ENCODE results near the gene MPPED1. TPM values are rescaled to one million over a fixed set of nuclear protein-coding genes. Genes with fewer than 3 reads are reported as not detected.
A peak's percentile ranks its signal among the peaks of the same experiment; 100 is the strongest.

The MPPED1 gene
- total RNA-seq, 1 donor from 2014 or later, result not detected

DNA sequence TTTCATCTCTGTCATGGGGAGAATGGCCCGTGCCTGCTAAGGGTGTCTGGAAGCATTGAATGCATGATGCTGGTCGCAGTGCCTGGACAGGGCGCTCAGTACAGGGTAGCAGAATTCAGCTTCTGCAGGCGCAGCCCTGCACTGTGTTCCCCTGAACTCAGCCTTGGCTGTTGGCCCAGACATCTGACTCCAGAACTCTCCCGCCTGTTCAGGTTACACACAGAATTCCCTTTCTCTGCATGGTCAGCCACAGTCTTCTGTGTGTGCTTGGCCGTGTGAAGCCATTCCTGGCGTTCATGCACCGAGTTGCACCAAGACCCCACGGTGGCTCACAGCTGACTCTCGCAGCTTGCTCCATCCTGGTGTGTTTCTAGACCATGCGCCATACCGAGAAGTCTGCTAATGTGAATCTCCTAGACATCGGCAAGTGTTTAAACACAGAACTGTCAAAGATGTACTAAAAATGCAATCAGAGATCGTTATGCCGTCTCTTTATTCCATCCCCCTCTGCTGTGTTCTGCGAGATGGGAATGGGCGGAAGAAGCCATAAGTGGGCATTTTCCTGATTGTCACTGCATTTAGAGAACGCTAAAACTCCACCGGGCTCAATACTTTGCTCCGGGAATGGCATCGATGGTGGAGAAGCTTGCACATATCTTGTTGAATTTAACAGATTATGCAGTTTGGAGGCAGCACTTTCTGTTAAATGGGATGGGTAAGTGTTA lies 55.6 kb downstream of the MPPED1 start:
- intact Hi-C loops (cut with DNase I), result no loop called here

DNA sequence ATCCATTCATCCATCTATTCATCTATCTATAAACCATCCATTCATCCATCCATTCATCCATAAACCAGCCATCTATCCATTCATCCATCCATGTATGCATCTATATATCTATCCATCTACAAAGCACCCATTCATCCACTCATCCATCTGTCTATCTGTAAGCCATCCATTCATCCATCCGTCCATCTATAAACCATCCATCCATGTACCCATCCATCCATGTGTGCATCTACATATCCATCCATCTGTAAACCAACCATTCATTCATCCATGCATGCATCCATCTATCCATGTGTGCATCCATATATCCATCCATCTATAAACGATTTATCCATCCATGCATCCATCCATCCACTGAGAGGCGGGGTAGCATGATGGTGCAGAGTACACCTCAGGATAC lies 58.4 kb downstream of the MPPED1 start:
- intact Hi-C loops (cut with DNase I), result no loop called here

More for the DNA sequence above, 55.6 kb downstream of the MPPED1 start:
- DNase-seq (ENCODE audit: low spot score), result peak; percentile 41

DNA sequence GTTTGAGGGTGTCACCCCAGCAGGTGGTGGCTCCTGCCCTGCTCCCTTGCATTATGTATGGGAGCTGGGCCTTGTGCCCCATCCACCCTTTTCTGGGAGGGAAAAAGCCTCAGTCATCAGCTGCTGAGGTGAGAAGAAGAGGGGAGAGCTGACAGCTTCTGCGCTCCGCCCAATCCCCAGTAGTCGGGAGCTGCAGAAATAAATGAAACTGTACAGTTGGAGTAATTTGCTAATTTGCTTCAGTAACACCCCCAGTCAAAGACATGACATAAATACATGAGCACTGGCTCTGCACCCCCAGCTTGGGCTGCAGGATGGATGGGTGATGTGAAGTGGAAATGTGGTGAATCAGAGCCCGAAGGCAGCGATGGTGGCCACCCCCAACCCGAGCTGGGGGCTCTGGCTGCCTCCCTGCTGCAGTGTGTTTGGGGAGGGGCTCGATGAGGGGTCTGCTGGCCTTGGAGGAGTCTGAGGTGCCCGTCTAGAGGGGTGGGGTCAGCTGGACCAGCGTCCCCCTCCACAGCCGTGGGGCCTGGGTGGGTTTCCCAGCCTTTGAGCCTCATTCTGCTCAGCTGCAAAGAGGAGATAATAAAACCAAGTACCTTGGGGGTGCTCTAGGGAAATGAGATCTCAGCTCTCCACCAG lies 59.2 kb downstream of the MPPED1 start:
- DNase-seq (ENCODE audit: low spot score), result peak; percentile 59
- intact Hi-C loops (cut with DNase I), result no loop called here

More for the DNA sequence above, 58.4 kb downstream of the MPPED1 start:
- peak; percentile 3 for DNase-seq (ENCODE audit: low spot score)

DNA sequence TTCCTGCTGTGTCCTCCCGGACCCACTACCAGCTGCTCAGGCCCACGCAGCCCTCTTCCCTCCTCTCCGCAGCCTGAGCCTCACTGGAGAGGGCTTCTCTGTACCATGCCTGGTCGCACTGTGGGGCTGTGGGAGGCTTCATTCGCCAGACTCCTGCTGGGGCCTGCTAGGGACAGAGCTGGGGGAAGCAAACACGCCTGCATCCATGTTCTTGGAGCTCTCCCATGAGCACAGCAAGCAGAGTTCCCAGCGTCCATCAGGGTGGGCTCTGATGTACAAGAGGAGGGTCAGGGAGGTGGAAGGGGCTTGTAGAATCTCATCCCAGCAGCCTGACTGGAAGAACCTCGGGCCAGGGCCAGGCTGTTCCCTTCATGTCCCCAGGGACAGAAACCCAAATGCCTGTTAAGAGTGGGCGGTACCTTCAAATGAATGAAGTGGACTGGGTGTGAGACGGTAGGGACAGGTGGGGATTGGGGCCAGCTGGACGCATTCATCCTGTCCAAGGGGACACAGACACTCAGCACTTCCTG lies 59.9 kb downstream of the MPPED1 start:
- intact Hi-C loops (cut with DNase I), result no loop called here
- peak; percentile 49 for DNase-seq (ENCODE audit: low spot score)

DNA sequence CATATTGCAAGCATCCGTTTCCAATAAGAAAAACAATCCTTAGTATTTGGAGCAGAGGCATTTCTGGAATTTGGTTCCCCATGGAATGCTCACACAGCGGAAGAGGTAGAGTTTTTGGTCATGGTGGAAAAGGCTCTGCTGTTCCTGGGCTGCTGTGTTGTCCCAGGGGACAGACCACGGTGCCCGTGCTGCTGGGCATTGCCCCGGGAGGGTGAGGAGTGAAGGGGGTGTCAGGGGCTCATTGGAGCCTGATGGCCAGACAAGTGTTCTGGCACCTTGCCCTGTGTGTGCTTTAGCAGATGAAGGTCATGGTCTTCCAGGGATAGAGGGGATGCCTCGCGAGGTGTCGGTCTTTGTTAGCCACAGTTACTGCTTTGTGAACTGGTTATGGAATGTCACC lies 61.2 kb downstream of the MPPED1 start:
- intact Hi-C loops (cut with DNase I), result no loop called here
- DNase-seq (ENCODE audit: low spot score), result peak; percentile 31

DNA sequence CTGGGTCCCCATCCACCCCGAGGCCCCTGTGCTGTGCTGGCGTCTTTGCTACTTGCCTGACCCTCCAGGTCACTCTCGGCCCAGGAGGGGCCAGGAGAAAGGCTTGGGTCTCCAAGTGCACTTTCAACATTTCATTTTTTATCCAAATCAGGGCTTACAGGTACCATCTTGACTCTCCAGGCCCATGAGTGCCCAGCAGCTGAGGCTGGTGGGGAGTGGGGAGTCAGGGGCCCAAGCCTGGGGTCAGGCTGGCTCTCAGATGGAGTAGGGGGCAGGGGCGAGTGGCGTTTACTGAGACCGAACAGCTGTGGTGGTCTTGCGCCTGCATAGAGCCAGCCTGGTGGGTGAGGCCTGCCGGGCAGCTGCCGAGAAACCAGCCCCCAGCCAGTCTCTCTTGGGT lies 61.6 kb downstream of the MPPED1 start:
- intact Hi-C loops (cut with DNase I), result no loop called here

DNA sequence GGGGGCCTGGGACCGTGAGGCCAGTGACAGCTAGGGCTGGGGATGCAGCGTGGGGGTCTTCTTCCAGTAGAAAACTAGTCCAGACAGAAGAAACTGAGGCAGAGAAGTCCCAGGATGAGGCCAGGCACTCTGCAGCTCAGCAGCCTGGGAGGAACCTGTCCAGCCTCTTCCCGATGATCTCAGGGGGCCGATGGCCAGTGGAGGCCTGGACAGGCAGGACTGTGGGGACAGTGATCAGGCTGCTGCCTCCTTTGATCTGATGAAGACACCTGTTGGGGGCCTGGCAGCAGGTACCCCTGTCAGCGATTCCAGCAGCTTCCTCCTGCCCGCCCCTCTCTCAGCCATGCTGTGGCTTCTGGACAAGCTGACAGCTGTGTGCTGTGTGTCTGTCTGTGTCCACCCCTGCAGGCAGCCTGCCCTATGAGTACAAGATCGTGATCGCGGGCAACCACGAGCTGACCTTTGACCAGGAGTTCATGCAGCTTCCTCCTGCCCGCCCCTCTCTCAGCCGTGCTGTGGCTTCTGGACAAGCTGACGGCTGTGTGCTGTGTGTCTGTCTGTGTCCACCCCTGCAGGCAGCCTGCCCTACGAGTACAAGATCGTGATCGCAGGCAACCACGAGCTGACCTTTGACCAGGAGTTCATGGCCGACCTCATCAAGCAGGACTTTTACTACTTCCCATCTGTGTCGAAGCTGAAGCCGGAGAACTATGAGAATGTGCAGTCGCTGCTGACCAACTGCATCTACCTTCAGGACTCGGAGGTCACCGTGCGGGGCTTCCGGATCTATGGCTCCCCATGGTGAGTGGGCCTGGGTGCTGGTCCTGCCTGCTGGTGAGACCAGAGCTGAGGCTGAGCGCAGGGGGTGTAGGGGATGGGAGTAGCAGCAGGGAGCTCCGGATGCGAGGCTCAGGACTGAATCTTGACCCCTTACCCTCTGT lies 62.6 kb downstream of the MPPED1 start:
- intact Hi-C loops (cut with DNase I), result no loop called here
- DNase-seq (ENCODE audit: low spot score), result peak; percentile 65

More for the DNA sequence above, 61.6 kb downstream of the MPPED1 start:
- DNase-seq (ENCODE audit: low spot score), result peak; percentile 55

DNA sequence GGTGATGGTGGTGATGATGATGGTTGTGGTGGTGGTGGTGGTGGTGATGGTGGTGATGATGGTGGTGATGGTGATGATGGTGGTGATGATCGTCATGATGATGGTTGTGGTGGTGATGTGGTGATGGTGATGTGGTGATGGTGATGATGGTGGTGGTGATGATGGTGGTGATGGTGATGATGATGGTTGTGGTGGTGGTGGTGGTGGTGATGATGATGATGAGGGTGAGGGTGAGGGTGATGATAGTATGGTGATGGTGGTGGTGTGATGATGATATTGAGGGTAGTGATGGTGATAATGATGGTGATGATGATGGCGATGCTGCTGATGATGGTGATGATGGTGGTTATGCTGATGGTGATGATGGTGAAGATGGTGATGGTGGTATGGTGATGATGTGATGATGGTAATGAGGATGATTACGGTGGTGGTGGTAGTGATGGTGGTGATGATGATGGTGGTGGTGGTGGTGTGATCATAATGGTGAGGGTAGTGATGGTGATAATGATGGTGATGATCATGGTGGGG lies 63.8 kb downstream of the MPPED1 start:
- no peak for DNase-seq (ENCODE audit: low spot score)
- intact Hi-C loops (cut with DNase I), result no loop called here

DNA sequence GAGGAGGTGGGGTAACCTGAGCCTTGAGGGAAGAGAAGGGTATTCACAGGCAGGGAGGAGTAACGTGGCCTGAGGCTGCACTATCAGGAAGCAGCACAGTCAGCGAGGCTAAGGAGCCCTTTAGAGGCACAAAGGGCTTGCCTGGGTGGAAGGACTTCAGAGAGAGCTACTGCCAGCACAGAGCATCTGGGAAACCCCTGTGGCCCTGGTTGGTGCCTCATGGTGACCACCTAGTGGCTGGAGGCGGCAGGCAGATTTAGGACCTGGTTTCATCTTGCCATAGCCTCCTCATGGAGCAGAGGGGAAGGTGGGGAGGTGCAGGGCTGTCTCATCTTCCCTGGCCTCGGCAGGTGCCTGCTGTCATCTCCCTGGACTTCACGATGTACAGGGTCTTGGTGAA lies 64.5 kb downstream of the MPPED1 start:
- intact Hi-C loops (cut with DNase I), result no loop called here
- peak; percentile 49 for DNase-seq (ENCODE audit: low spot score)

DNA sequence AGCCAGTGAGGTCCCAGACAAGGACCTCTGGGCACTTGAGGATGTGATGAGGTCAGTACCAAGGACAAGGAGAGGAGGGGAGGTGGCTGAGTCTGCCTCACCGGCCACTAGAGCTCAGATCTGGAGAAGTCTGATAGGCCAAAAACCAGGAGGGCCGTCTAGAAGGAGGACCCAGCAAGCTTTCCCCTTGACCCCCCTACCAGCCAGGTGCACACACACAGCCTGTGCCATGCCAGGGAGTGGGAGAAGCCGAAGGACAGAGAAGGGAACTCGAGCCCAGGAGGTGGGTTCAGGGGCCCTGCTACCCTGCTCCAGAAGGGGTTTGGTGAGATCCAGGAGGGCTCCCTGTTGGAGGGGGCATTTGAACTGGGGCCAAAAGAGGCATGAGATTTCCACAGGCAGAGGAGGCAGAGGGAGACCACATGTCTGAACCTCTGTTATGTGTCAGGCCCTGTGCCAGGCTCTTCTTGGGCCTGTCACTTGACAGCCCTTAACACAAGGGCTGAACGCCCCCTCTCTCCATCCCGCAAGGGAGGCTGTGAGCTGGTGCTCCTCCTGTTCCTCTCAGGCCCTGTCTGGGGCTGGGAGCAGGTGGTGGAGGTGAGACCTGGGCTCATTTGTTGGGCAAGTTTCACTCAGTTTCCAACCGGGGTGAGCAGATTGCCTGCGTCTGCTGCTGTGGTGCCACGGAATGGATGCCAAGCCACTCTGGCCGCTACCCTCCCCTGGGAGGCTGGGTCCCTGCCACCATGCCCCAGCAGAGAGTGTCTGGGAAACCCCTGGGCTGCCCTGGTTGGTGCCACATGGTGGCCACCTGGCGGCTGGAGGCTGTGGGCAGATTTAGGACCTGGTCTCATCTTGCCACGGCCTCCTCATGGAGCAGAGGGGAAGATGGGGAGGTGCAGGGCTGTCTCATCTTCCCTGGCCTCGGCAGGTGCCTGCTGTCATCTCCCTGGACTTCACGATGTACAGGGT lies 65.2 kb downstream of the MPPED1 start:
- intact Hi-C loops (cut with DNase I), result no loop called here
- peak; percentile 67 for DNase-seq (ENCODE audit: low spot score)

DNA sequence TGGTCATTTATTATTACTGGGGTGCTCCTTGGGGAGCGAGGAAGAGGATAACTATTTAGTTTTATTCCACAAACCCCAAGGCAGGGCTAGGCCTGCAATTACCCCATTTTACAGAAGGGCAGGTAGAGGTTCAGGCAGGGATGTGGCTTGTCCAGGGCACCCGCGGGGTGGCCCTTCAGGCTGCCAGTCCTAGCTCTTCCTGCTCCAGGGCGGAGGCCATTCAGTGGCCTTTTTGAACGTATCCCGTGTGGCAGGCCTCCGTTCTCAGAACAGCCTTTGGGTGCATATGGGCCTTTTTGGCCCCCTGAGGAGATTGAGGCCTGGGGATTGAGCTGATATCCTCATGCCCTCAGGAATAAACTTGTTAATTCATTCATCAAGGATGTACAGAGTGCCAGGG lies 66.2 kb downstream of the MPPED1 start:
- peak; percentile 29 for DNase-seq (ENCODE audit: low spot score)
- intact Hi-C loops (cut with DNase I), result no loop called here

DNA sequence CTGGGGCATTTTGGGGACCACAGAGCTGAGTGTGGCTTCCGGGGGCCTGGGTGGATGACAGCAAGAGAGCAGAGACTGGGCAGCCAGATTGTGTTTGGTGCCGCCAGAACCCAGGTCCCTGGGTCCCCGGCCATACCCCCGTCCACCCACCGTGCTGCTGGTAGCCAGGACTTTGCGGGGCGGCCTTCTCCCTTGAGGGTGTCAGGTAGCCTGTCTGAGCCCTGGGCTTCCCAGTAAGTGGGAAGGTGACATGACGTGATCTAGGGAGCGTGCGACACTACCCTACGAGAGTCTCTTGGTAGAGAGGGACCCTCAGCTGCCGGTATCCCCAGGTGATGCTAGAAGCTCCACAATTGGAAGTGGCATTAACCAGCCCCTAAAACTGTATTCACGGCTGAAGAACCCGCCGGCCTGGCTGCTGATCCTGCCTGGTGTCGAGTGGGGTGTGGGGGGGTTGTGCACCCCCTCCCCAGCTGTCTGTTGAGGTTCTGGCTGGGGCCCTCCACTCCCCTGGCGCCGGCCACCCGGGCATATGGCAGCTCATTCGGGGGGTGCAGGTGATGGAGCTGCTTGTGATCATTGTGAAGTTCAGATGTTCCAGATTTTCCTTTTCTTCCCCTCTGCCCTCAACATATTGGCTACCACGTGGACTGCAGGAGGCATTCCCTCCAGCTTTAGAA lies 66.9 kb downstream of the MPPED1 start:
- peak; percentile 69 for DNase-seq (ENCODE audit: low spot score)
- intact Hi-C loops (cut with DNase I), result no loop called here

DNA sequence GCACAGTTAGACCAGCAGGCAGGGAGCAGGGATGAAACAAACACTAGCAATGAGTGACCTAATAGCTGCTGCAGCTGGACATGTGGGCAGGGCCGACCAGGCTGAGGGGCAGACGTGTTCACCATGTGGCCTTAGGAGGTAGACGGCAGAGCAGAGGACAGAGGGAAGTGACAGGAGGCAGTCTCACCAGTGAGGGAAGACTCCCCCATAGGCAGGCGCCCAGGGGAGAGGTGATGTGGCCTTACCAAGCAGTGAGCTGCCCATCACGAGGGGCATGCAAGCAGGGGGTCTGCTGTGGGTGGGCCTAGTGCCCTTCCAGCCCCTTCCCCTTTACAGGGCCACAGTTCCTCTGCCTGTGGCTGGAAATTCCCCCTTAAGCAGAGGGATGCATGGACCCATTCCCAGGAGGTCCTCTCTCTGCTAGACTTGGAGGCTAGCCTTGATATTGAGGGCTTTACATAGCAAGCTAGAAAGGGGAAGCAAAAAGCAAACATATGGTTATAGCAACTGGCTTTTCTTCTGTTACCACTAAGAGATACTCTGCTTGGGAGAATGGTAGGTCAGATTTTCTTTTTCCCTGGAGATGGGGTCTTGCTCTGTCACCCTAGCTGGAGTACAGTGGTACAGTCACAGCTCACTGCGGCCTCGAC lies 67.6 kb downstream of the MPPED1 start:
- peak; percentile 43 for DNase-seq (ENCODE audit: low spot score)
- intact Hi-C loops (cut with DNase I), result no loop called here

DNA sequence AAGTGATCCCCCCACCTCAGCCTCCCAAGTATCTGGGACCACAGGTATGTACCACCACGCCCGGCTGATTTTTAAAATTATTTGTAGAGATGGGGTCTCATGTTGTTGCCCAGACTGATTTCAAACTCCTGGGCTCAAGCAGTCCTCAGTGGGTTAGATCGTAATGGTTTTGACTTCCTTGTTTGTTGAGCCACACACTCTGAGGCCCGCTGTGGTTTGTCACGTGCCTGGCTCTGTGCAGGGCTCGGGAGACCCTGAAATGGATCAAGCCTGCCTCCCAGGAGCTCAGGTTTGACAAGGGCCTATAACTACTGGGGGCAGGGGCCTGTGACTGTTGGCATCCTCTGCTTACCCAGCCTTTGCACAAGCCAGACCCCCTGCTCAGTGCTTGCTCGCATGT lies 68.1 kb downstream of the MPPED1 start:
- peak; percentile 29 for DNase-seq (ENCODE audit: low spot score)
- intact Hi-C loops (cut with DNase I), result no loop called here

DNA sequence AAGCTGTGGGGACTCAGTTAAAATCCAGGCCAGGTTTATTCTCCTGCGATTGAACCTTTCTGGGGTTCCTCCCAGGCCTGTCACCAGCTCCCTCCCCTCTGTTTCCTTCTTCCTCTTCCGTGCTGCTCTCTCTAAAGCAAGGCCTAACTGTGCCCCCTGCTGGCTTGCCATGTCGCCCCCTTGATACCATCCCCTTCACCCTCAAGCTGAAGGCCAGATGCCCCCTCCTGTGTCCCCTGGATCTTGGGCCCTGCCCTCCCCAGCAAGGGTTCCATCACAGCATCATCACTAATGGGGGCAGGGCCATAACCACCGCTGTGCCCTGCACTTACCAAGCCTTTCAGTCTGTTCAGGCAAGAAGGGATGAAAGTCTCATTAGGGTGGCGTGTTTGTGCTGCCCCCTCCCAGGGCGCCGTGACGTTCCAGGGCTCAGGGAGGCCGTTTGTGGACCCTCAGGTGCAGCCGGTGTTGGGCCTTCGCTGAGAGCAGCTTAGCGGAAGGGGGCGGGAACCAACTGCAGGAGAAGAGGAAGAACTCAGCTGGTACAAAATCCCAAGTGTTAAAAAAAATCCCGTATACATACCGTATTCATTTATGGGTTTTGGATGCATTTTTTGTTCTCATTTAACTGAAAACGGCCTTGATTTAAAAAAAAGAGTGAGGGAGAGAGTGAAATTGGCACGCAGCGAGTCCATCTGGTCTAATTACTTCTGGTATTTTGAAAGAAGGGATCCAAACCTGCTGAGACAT lies 69.9 kb downstream of the MPPED1 start:
- intact Hi-C loops (cut with DNase I), result no loop called here
- no peak for DNase-seq (ENCODE audit: low spot score)

DNA sequence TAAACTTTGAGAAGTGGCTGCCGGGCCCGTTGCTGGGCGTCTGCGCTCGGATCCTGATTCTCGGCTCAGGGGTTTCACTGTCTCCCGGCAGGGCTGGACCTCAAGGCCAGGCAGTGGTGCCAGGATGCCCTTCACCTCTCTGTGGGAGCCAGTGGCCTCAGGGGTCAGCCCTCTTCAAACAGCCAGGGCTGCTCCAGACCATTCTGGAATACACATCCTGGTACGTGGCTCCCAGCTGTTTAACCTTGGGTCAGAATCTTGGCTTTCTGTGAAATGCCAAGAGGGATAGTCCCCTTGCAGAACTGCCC lies 70.5 kb downstream of the MPPED1 start:
- intact Hi-C loops (cut with DNase I), result no loop called here

DNA sequence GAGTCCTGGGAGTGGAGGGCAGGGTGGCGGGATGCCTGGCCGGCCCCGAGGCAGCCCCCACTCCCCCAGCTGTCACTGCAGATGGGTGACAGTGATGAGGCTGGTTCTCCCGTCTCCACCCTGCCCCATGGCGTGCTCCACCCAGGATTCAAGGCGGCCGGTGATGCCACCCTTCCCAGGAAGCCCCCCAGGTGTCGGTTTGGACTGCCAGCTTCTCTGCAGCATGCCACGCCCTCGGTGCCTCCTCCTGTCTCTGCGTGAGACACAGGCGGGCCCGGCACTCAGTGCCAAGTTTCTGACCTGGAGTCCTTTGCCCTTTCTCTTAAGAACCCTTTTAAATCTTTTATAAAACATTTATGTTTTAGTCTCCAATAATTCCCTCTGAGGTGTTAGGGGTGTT lies 71.5 kb downstream of the MPPED1 start:
- no peak for DNase-seq (ENCODE audit: low spot score)
- intact Hi-C loops (cut with DNase I), result no loop called here

More for the DNA sequence above, 70.5 kb downstream of the MPPED1 start:
- no peak for DNase-seq (ENCODE audit: low spot score)

Measured in cardiac septum (tissue), 1 donor.